HG03442 (cell line): Measurements from ENCODE around the gene ATXN1L.
"Not testable (repeated sequence)": the region's sequence is repeated elsewhere in the genome, so short reads cannot be mapped to it uniquely, and the experiment has no call there.

Source experiments
- ATAC-seq: cut with Tn5 transposase; IDR thresholded peaks from one replicate; pipeline ENCODE4 v1.9.1; 2021; ENCODE audit warnings: mild to moderate bottlenecking, moderate library complexity; ENCODE audit not compliant: unreplicated experiment

The ATXN1L gene

GRCh38 chr16:71885261-71885650 lies 39.5 kb downstream of the ATXN1L start:
- ATAC-seq: no peak

- ATAC-seq: no peak
Observed at GRCh38 chr16:71889147-71889546, 43.4 kb downstream of the ATXN1L start.

- no peak for ATAC-seq
Observed at GRCh38 chr16:71893888-71894228, 48.1 kb downstream of the ATXN1L start.

GRCh38 chr16:71894229-71894920 lies 48.6 kb downstream of the ATXN1L start:
- peak; percentile 1 for ATAC-seq

GRCh38 chr16:71894921-71895678 lies 49.3 kb downstream of the ATXN1L start, which contains the start of gene IST1:
Gene IST1, plus strand, starts transcription at chr16:71895531. Its CDS starts 20,110 bp downstream, at chr16:71915641.
- peak; percentile 83 for ATAC-seq

- ATAC-seq: peak; percentile 15
Observed at GRCh38 chr16:71895679-71896365, 50.0 kb downstream of the ATXN1L start.

GRCh38 chr16:71896764-71897368 lies 51.1 kb downstream of the ATXN1L start:
- no peak for ATAC-seq

GRCh38 chr16:71899171-71899570 lies 53.4 kb downstream of the ATXN1L start:
- no peak for ATAC-seq

- ATAC-seq: no peak
Observed at GRCh38 chr16:71902656-71903365, 57.0 kb downstream of the ATXN1L start.

GRCh38 chr16:71903608-71904007 lies 57.8 kb downstream of the ATXN1L start:
- ATAC-seq: no peak

- ATAC-seq: no peak
Observed at GRCh38 chr16:71904239-71904638, 58.5 kb downstream of the ATXN1L start.

GRCh38 chr16:71905765-71906164 lies 60.0 kb downstream of the ATXN1L start:
- ATAC-seq: not testable (repeated sequence)
